GM18502 (cell line): ENCODE measurements around the gene CBY2.
"Not testable (repeated sequence)": the region's sequence is repeated elsewhere in the genome, so short reads cannot be mapped to it uniquely, and the experiment has no call there.

Experiments
- ATAC-seq: cut with Tn5 transposase; IDR thresholded peaks from one replicate; pipeline ENCODE4 v1.9.1; 2021; ENCODE audit warnings: mild to moderate bottlenecking; ENCODE audit not compliant: unreplicated experiment, poor library complexity

The CBY2 gene, protein sequence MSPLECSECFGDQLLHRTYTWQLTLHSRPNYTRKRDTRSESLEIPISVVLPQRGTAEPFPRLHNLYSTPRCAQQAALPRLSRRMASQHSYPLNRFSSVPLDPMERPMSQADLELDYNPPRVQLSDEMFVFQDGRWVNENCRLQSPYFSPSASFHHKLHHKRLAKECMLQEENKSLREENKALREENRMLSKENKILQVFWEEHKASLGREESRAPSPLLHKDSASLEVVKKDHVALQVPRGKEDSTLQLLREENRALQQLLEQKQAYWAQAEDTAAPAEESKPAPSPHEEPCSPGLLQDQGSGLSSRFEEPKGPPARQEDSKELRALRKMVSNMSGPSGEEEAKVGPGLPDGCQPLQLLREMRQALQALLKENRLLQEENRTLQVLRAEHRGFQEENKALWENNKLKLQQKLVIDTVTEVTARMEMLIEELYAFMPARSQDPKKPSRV

GRCh38 chr13:45702088-45702487 is at the start of gene CBY2:
Gene CBY2, plus strand, starts transcription at chr13:45702320. Its CDS starts 71 bp downstream, at chr13:45702391.
- peak; percentile 4 for ATAC-seq

DNA sequence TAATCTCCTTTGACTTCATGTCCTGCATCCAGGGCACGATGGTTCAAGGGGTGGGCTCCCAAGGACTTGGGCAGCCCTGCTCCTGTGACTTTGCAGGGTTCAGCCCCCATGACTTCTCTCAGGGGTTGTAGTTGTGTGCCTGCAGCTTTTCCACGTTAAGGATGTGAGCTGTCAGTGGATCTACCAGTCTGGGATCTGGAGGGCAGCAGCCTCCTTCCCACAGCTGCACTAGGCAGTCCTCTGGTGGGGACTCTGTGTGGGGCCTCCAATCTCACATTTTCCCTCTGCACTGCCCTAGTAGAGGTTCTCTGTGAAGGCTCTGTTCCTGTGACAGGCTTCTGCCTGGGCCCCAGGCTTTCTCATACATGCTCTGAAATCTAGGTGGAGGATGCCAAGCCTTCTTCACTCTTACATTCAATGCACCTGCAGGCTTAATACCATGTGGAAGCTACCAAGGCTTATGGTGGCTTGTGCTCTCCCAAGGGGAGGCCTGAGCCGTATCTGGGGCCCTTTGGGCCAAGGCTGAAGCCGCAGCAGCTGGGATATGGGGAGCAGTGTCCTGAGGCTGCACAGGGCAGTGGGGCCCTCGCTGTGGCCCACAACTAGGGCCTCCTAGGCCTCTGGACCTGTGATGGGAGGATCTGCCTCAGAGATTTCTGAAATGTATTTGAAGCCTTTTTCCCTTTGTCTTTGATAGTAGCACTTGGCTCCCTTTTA is 47.3 kb upstream of the CBY2 start:
- ATAC-seq: no peak

GRCh38 chr13:45658586-45659235 is 43.4 kb upstream of the CBY2 start:
- no peak for ATAC-seq

- ATAC-seq: no peak
These were observed 42.6 kb upstream of the CBY2 start for GRCh38 chr13:45659536-45659935.

DNA sequence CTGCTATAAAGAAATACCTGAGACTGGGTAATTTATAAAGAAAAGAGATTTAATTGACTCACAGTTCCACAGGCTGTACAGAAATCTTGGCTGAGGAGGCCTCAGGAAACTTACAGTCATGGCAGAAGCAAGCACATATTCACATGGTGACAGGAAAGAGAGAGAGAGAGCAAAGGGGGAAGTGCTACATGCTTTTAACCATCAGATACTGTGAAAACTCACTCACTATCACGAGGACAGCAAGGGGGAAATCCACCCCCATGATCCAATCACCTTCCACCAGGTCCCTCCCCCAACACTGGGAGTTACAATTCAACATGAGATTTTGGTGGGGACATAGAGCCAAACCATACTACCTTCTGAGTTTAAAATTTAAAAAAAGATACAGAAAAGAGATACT is 41.7 kb upstream of the CBY2 start:
- ATAC-seq: not testable (repeated sequence)

DNA sequence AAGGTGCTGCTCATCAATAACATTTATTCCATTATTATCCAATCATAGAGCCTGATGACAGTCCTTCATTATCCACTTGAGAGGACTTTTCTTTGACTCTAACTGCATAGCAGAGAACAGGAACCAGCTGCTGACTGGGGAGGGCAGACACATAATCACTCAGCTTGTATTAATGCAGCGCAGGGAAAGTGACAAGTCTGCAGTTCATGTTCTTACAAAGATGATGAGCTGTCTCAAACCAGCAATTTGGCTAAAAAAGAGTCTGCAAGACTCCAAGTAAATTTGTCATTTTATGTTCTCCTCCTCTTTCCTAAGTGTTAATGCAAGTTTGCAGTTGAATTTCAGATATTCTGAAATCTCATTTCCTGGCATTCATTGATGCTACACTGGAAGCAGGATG is 40.0 kb upstream of the CBY2 start:
- ATAC-seq: no peak

GRCh38 chr13:45662903-45663302 is 39.2 kb upstream of the CBY2 start:
- ATAC-seq: not testable (repeated sequence)

DNA sequence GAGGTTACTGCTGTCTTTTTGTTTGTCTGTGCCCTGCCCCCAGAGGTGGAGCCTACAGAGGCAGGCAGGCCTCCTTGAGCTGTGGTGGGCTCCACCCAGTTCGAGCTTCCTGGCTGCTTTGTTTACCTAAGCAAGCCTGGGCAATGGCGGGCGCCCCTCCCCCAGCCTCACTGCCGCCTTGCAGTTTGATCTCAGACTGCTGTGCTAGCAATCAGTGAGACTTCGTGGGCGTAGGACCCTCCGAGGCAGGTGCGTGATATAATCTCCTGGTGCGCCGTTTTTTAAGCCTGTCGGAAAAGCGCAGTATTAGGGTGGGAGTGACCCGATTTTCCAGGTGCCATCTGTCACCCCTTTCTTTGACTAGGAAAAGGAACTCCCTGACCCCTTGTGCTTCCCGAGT is 32.5 kb upstream of the CBY2 start:
- ATAC-seq: not testable (repeated sequence)

- ATAC-seq: no peak
These were observed 31.8 kb upstream of the CBY2 start for GRCh38 chr13:45670189-45670885.

GRCh38 chr13:45674908-45675307 is 27.2 kb upstream of the CBY2 start:
- no peak for ATAC-seq

DNA sequence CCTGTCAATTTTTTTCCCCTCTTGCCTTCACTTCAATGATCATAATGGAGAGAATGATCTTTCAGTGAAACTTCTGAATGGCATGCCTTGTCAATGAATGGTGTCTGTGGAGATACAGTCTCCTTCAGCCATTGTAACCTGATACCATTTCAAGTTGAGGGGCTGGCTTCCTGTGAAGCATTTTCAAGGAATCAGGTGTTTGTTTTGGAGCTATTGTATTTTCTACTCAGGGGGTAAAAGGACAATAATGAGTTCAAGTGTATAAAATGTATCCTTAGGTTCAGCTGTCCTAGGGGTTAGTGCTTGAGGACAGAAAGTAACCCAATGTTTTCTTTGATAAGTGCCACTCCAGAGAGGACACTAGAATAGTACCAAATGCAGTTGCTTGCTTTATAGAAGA is 23.8 kb upstream of the CBY2 start:
- no peak for ATAC-seq

GRCh38 chr13:45681113-45681512 is 21.0 kb upstream of the CBY2 start:
- ATAC-seq: no peak

GRCh38 chr13:45682494-45683008 is 19.6 kb upstream of the CBY2 start:
- no peak for ATAC-seq

- ATAC-seq: no peak
These were observed 18.4 kb upstream of the CBY2 start for GRCh38 chr13:45683701-45684100.

- no peak for ATAC-seq
These were observed 13.5 kb upstream of the CBY2 start for GRCh38 chr13:45688577-45688976.

- no peak for ATAC-seq
These were observed 11.5 kb upstream of the CBY2 start for GRCh38 chr13:45690636-45691035.

- no peak for ATAC-seq
These were observed 10.9 kb upstream of the CBY2 start for GRCh38 chr13:45691251-45691650.

DNA sequence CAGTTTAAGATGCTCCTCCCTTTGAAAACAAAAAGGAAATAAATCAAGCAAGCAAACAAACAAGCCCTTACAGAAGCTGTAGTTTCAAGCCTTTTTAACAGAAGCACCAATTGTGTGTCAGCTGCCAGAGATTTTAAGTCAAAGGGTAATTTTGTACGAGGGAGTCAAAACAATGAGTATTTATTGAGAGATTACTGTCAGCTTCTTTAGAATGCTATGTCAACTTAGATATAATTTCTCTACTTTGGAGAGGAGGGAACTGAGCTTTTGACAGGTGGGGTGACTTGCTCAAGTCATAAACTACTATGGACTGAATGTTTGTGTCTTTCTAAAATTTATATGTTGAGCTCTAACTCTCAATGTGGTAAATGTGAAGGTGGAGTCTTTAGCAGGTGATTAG is 10.5 kb upstream of the CBY2 start:
- ATAC-seq: no peak

DNA sequence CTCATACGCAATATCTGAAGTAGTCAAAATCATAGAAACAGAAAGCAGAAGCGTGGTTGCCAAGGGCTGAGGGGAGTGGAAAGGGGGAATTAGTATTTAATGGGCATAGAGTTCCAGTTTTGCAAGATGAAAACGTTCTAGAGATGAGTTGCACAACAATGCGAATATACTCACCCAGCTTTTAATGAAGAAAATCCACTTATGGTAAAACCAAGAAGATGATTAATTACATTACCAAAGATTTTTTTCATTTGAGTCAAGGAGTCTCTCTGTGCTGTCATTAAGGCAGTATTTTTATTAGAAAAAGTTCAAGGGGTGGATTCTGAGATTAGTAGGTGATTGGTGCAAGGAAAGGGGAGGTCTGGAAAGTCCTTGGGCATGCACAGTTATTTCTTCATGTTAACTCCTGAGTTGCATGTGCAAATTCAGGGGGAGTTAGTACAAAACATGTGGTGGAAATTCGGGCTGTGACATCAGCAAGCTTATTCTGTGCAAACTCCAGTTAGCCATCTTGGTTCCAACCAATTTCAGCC is 6.9 kb upstream of the CBY2 start:
- ATAC-seq: peak; percentile 58

DNA sequence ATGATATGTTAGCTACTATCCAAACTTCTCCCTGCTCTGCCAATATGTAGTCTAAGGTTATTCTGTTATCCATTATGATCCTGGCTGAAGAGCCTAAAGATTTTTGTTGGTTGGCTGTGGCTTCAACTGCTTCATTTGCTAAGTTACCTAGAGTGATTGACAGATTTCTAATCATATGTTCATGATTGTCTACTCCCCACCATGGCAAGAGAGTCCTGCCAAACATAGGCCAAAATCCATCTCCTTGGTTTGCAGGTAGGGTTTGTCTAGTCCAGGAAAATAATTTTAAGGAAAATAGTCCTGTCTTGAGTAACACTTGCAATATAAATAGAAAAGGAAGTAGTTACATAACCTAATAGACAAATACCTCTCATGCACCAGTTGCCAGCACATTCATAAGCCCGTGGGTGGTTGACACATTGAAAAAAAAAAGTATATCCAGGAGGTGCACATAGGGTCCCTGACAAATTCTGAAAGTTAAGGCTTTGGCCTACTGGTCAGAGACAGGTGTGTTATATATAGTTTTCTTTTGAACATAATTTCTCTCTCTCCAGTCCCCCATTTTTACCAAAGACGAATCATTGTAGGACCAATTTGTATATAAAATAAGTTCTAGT is 5.4 kb upstream of the CBY2 start:
- ATAC-seq: peak; percentile 46
